OCI-LY1 (cell line): ENCODE measurements around the gene INPP4A.

Experiments used
- H2AFZ ChIP-seq: fragments of 200-600 bp; sonication (generic), shearing (Covaris generic); 2 replicates; pipeline ENCODE4 v1.6.0; 2014; ENCODE audit warnings: antibody characterized with exemption, mild to moderate bottlenecking, low read length
- H3F3A ChIP-seq: fragments of 200-600 bp; sonication (generic), shearing (Covaris generic); 2 replicates; pipeline ENCODE4 v1.6.0; 2014; ENCODE audit warnings: mild to moderate bottlenecking, antibody characterized with exemption, low read length, moderate library complexity; ENCODE audit not compliant: insufficient read depth
- H3K27ac ChIP-seq: fragments of 200-600 bp; sonication (generic); 2 replicates; pipeline ENCODE4 v1.5.1; 2014; ENCODE audit warnings: low read length, mixed run types, mild to moderate bottlenecking, low read depth; ENCODE audit not compliant: poor library complexity, severe bottlenecking
- H3K27me3 ChIP-seq: fragments of 200-600 bp; sonication (generic); 2 replicates; pipeline ENCODE4 v1.6.0; 2014; ENCODE audit warnings: antibody characterized with exemption, mild to moderate bottlenecking, low read length, moderate library complexity; ENCODE audit not compliant: insufficient read depth
- H3K36me3 ChIP-seq: fragments of 200-600 bp; sonication (generic); 2 replicates; pipeline ENCODE4 v1.6.1; 2014; ENCODE audit warnings: mild to moderate bottlenecking, antibody characterized with exemption, low read length, moderate library complexity, mixed read lengths; ENCODE audit not compliant: insufficient read depth
- H3K4me1 ChIP-seq: fragments of 200-600 bp; sonication (generic); 2 replicates; pipeline ENCODE4 v1.5.1; 2014; ENCODE audit warnings: mild to moderate bottlenecking, low read length, moderate library complexity; ENCODE audit not compliant: insufficient read depth, severe bottlenecking
- H3K4me2 ChIP-seq: fragments of 200-600 bp; sonication (generic), shearing (Covaris generic); 2 replicates; pipeline ENCODE4 v1.6.1; 2014; ENCODE audit warnings: low read length
- H3K4me3 ChIP-seq: fragments of 200-600 bp; sonication (generic); 2 replicates; pipeline ENCODE4 v1.5.1; 2014; ENCODE audit warnings: low read length, low read depth, mild to moderate bottlenecking, mixed read lengths; ENCODE audit not compliant: poor library complexity, severe bottlenecking
- H3K79me2 ChIP-seq: fragments of 200-600 bp; shearing (Covaris generic); 2 replicates; pipeline ENCODE4 v1.6.1; 2016; ENCODE audit warnings: mixed run types, low read length, mixed read lengths; ENCODE audit not compliant: insufficient read depth
- H3K9ac ChIP-seq: fragments of 200-600 bp; sonication (generic), shearing (Covaris generic); 2 replicates; pipeline ENCODE4 v1.6.1; 2014; ENCODE audit warnings: mild to moderate bottlenecking, low read length, mixed read lengths
- H3K9me2 ChIP-seq: fragments of 200-600 bp; sonication (generic), shearing (Covaris generic); 2 replicates; pipeline ENCODE4 v1.6.1; 2014; ENCODE audit warnings: low read depth, mild to moderate bottlenecking, low read length, mixed read lengths
- H3K9me3 ChIP-seq: fragments of 200-600 bp; shearing (Covaris generic); 2 replicates; pipeline ENCODE4 v1.6.1; 2014; ENCODE audit warnings: low read length, mixed read lengths
- H4K20me1 ChIP-seq: fragments of 200-600 bp; sonication (generic), shearing (Covaris generic); 2 replicates; pipeline ENCODE4 v1.6.0; 2016; ENCODE audit warnings: mild to moderate bottlenecking, low read length; ENCODE audit not compliant: insufficient read depth
- CTCF ChIP-seq: fragments of 200-600 bp; sonication (generic), shearing (Covaris generic); IDR thresholded peaks from 2 replicates; pipeline ENCODE4 v1.5.1; 2017; ENCODE audit warnings: mild to moderate bottlenecking, antibody characterized with exemption, low read length, moderate library complexity, mixed read lengths
- EZH2 ChIP-seq: fragments of 200-600 bp; sonication (generic), shearing (Covaris generic); IDR thresholded peaks from 2 replicates; pipeline ENCODE4 v1.8.0; 2017; ENCODE audit warnings: borderline replicate concordance, mixed run types, mild to moderate bottlenecking, antibody characterized with exemption, low read length, moderate library complexity, mixed read lengths

INPP4A gene

GRCh38 chr2:98472132-98472650, 27.5 kb downstream of the INPP4A start:
- Histone ChIP-seq H3K9me2 (no peaks in the 10 kb centered on the region), H3K27ac (no peak overlapping the region), H4K20me1 (no peaks in the 10 kb centered on the region), H3K4me3 (no peak overlapping the region), H3K9ac (no peak overlapping the region), H3K27me3 (no peaks in the 10 kb centered on the region), H3K9me3 (no peaks in the 10 kb centered on the region), H3F3A (no peaks in the 10 kb centered on the region), H3K4me1 (no peaks in the 10 kb centered on the region), H2AFZ (no peak overlapping the region), H3K79me2 (no peaks in the 10 kb centered on the region), H3K36me3 (no peaks in the 10 kb centered on the region), H3K4me2 (no peak overlapping the region)
- TF ChIP-seq EZH2 (no peak), CTCF (no peak)

DNA sequence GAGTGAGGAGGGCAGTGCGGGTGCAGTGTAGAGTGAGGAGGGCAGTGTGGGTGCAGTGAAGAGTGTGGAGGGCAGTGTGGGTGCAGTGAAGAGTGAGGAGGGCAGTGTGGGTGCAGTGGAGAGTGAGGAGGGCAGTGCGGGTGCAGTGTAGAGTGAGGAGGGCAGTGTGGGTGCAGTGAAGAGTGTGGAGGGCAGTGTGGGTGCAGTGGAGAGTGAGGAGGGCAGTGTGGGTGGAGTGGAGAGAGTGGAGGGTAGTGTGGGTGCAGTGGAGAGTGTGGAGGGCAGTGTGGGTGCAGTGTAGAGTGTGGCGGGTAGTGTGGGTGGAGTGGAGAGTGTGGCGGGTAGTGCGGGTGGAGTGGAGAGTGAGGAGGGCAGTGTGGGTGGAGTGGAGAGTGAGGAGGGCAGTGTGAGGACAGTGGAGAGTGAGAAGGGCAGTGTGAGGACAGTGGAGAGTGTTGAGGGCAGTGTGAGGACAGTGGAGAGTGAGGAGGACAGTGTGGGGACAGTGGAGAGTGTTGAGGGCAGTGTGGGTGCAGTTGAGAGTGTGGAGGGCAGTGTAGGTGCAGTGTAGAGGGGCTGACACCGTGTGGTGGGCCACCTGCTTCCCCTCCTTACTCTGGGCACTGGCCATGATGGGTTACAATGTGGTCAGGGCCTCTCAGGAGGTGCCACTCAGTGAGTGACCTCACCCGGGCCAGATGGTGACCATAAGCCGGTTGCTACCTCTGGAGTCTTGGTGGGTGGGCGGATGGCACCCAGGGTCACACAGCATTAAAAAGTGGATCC, 28.5 kb downstream of the INPP4A start:
- no peaks in the 10 kb centered on the region for H3K4me1 ChIP-seq
- no peak for TF ChIP-seq CTCF
- TF ChIP-seq EZH2 = no peak
- H3F3A ChIP-seq = no peaks in the 10 kb centered on the region
- no peaks in the 10 kb centered on the region for H4K20me1 ChIP-seq
- no peaks in the 10 kb centered on the region; the same call in 1 of the 2 replicates for H3K27me3 ChIP-seq
- H3K4me3 ChIP-seq = no peak overlapping the region
- no peak overlapping the region for H3K9ac ChIP-seq
- no peaks in the 10 kb centered on the region for H3K9me2 ChIP-seq
- H3K27ac ChIP-seq = no peak overlapping the region
- H3K9me3 ChIP-seq = no peaks in the 10 kb centered on the region
- H2AFZ ChIP-seq = no peak overlapping the region
- no peaks in the 10 kb centered on the region for H3K36me3 ChIP-seq
- no peaks in the 10 kb centered on the region for H3K79me2 ChIP-seq
- no peak overlapping the region for H3K4me2 ChIP-seq

DNA sequence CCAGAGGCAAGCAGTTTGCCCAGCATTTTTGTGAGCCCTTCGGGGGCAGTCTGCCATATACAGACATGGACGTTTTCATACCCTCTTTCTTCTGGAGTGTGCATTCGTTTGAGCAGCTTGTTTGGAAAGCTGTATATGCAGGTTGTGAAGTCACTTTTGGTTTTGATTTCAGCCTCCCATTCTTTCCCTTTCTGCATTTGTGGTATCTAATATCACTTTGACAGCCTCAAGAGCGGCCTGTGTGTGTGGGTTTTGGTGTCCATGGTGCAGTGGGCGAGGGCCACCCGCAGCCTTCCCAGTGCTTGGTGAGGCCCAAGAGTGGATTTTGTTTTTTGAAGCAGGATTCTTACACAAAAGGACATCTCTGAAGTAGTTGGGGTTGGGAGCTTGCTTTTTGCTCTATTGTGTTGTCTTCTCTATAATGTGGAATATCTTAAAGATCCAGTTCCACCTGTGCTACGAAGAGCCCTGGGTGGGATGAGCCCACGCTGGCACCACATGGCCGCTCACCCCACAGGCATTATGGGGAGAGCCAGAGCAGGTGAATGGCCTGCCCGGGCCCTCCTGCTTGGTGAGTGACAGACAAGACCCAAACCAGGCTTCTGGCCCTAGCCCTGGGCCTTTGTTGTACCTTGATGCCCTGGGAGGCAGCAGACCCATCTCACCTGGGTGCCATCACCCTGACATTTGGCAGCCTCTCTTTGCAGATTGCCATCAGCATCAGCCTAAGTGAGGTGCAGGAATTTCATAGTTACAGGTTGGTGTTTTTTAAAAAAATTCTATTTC, 29.5 kb downstream of the INPP4A start:
- Histone ChIP-seq H3K79me2 (no peaks in the 10 kb centered on the region), H3K9ac (no peak overlapping the region)
- TF ChIP-seq EZH2 = no peak
- no peak for TF ChIP-seq CTCF

More for the DNA sequence above, 29.5 kb downstream of the INPP4A start:
- no peak overlapping the region for H3K4me2 ChIP-seq
- H4K20me1 ChIP-seq = no peaks in the 10 kb centered on the region
- no peaks in the 10 kb centered on the region for H3F3A ChIP-seq
- H3K9me3 ChIP-seq = no peaks in the 10 kb centered on the region
- H3K9me2 ChIP-seq = no peaks in the 10 kb centered on the region
- no peak overlapping the region for H2AFZ ChIP-seq
- H3K36me3 ChIP-seq = no peaks in the 10 kb centered on the region
- no peaks in the 10 kb centered on the region for H3K4me1 ChIP-seq
- H3K27ac ChIP-seq = no peak overlapping the region
- H3K27me3 ChIP-seq = no peaks in the 10 kb centered on the region; the same call in 1 of the 2 replicates
- H3K4me3 ChIP-seq = no peak overlapping the region
